ENCODE data around the gene TMEM233. TPM values are rescaled to one million over a fixed set of nuclear protein-coding genes. Genes with fewer than 3 reads are reported as not detected.

Gene TMEM233
- total and polyA plus RNA-seq, 9 of the 15 experiments (the other 6 are each of a cell fraction or from before 2014, with no cell fraction given) = 0.04 to 0.17 (median 0.07) TPM; not detected in 2

GRCh38 chr12:119630223-119630780 is 36.7 kb downstream of the TMEM233 start (continued):
- no peak for TF ChIP-seq ELF2 (CRISPR knock-in tag; IDR thresholded peaks at IDR 0.05)

- in situ Hi-C loops (cut with MboI) = no loop called here
- H2AFZ ChIP-seq (ENCODE audit: low read depth, low read length) = no peak overlapping the region
- no peak overlapping the region for H3K4me3 ChIP-seq
- no peaks in the 10 kb centered on the region for H3K9me1 ChIP-seq (ENCODE audit: control insufficient read depth, insufficient read depth, low read length)
- no TSS peak for BruUV-seq (replicated peaks)
- DNase-seq (ENCODE audit: extremely low read depth in 1 of 4, low spot score in 3 of 4) (peak; percentile 16 to 47 (median 26)), ATAC-seq (peak; percentile 55), FAIRE-seq (peak; percentile 11)
- no peaks in the 10 kb centered on the region for H3K79me2 ChIP-seq (ENCODE audit: control insufficient read depth, insufficient read depth, low read length)
- ChIA-PET CTCF (ENCODE audit: low intra/inter-chr PET ratio) (no interaction called here), POLR2A (no interaction called here)
- H4K20me1 ChIP-seq (replicated peaks; ENCODE audit: control insufficient read depth, insufficient read depth, low read length) = no peaks in the 10 kb centered on the region
- no peaks in the 10 kb centered on the region for H3K36me3 ChIP-seq (ENCODE audit: control insufficient read depth, insufficient read depth, low read length)
- peaks cover 0 to 14% of the 10 kb centered on the region in 2 experiments; a peak in 2 of 5 replicates for H3K4me1 ChIP-seq (replicated peaks in 1 of 2; ENCODE audit: control insufficient read depth in 2 of 2, insufficient read depth in 2 of 2, low read length in 2 of 2)
- no peak overlapping the region for H3K27ac ChIP-seq (ENCODE audit: extremely low read depth, low read depth, low read length)
- no peak overlapping the region for H3K9ac ChIP-seq (ENCODE audit: insufficient read depth in 1 of 2, low read depth in 2 of 2, low read length in 2 of 2)
- peaks cover 2 to 14% of the 10 kb centered on the region in 2 experiments; a peak in 3 of 5 replicates for H3K27me3 ChIP-seq (ENCODE audit: control insufficient read depth in 2 of 2, insufficient read depth in 2 of 2, low read length in 2 of 2)
- peak overlapping the region; percentile 57 for H3K4me2 ChIP-seq (ENCODE audit: insufficient read depth, low read length)
- no peaks in the 10 kb centered on the region for H3K9me3 ChIP-seq (replicated peaks; ENCODE audit: control insufficient read depth, insufficient read depth, low read depth, low read length)
- intact Hi-C loops (cut with micrococcal nuclease) = loop anchor here (5.0 kb wide), 1 partner anchor 39 kb away; the partner anchor contains the start of gene TMEM233
- WGBS (ENCODE audit: insufficient coverage, low coverage, missing lambda C conversion rate) = 0% methylated on average over 1 of the region's 1 CpG
- TF ChIP-seq CTBP1 (IDR thresholded peaks at IDR 0.05; ENCODE audit: borderline replicate concordance) (0 out of 2 replicates have a peak, but pooled peaks have one; percentile 14), NCOR1 (IDR thresholded peaks at IDR 0.05) (peak; percentile 45; the same call in 1 of the 2 replicates), ZNF592 (IDR thresholded peaks at IDR 0.05) (no peak), CBFA2T3 (IDR thresholded peaks at IDR 0.05) (peak; percentile 77), PKNOX1 (IDR thresholded peaks at IDR 0.05) (peak; percentile 94), DPF2 (IDR thresholded peaks at IDR 0.05) (0 out of 2 replicates have a peak, but pooled peaks have one; percentile 53), EHMT2 (IDR thresholded peaks at IDR 0.05) (peak; percentile 72; the same call in 1 of the 2 replicates), ARID1B (IDR thresholded peaks at IDR 0.05) (peak; percentile 67), MAFG (tag; conservative IDR thresholded peaks at IDR 0.05) (peak; percentile 34; the same call in 1 of the 2 replicates), HMBOX1 (IDR thresholded peaks at IDR 0.05) (no peak), FOSL1 (tag; conservative IDR thresholded peaks at IDR 0.05) (0 out of 2 replicates have a peak, but pooled peaks have one; percentile 19), TEAD4 (IDR thresholded peaks at IDR 0.05; ENCODE audit: low read length) (peak; percentile 69), TEAD4 (CRISPR knock-in tag; IDR thresholded peaks at IDR 0.05; ENCODE audit: borderline replicate concordance) (no peak), CBFA2T2 (conservative IDR thresholded peaks at IDR 0.05) (peak; percentile 57), RAD51 (IDR thresholded peaks at IDR 0.05; ENCODE audit: borderline replicate concordance, low read depth) (peak; percentile 73)
Observed at GRCh38 chr12:119630962-119631550, 37.5 kb downstream of the TMEM233 start.

Data from K562 (cell line).